SW 1271 (cell line): ENCODE results near the gene YBX1.
"Not testable (repeated sequence)": the region's sequence is repeated elsewhere in the genome, so short reads cannot be mapped to it uniquely, and the experiment has no call there.

Source experiments
- DNase-seq, 2 experiments: peaks; one replicate each; lab custom pipeline; 2025; lab: John Stamatoyannopoulos, UW

The YBX1 gene

GRCh38 chr1:42748021-42748420, 65.8 kb downstream of the YBX1 start:
- no peak for DNase-seq

GRCh38 chr1:42748461-42749410, 66.5 kb downstream of the YBX1 start:
- no peak for DNase-seq

- no peak for DNase-seq
Measured at GRCh38 chr1:42750041-42750440, 67.8 kb downstream of the YBX1 start.

GRCh38 chr1:42751511-42752070, 69.4 kb downstream of the YBX1 start:
- not testable (repeated sequence) for DNase-seq

GRCh38 chr1:42752284-42752683, 70.1 kb downstream of the YBX1 start:
- DNase-seq = no peak

GRCh38 chr1:42753070-42753469, 70.9 kb downstream of the YBX1 start:
- DNase-seq = no peak
